MM.1S (cell line): ENCODE data around the gene ZMYND15.
A peak's percentile ranks its signal among the peaks of the same experiment; 100 is the strongest.
"Not testable (repeated sequence)": the region's sequence is repeated elsewhere in the genome, so short reads cannot be mapped to it uniquely, and the experiment has no call there.

Source experiments
- DNase-seq: peaks from one replicate; pipeline ENCODE4 v3.0.0-alpha.2; 2015
- H2AFZ ChIP-seq: fragments of 300-600 bp; sonication (generic); 2 replicates; pipeline ENCODE4 v1.6.0; 2016; ENCODE audit warnings: antibody characterized with exemption, low read length
- H3F3A ChIP-seq: fragments of 300-600 bp; sonication (generic); 2 replicates; pipeline ENCODE4 v1.6.1; 2016; ENCODE audit warnings: mild to moderate bottlenecking, antibody characterized with exemption, low read length, moderate library complexity, mixed read lengths; ENCODE audit not compliant: insufficient read depth
- H3K27ac ChIP-seq: fragments of 300-600 bp; sonication (generic); 2 replicates; pipeline ENCODE4 v1.5.1; 2016; ENCODE audit warnings: mild to moderate bottlenecking, low read length
- H3K27me3 ChIP-seq: fragments of 300-600 bp; sonication (generic); replicated peaks from 2 replicates; pipeline ENCODE4 v1.6.0; 2016; ENCODE audit warnings: low read length; ENCODE audit not compliant: insufficient read depth
- H3K36me3 ChIP-seq: fragments of 300-600 bp; sonication (generic); replicated peaks from 2 replicates; pipeline ENCODE4 v1.6.1; 2016; ENCODE audit warnings: mild to moderate bottlenecking, low read length, mixed read lengths; ENCODE audit not compliant: insufficient read depth
- H3K4me1 ChIP-seq: fragments of 300-600 bp; sonication (generic); 2 replicates; pipeline ENCODE4 v1.6.1; 2016; ENCODE audit warnings: low read length, mixed read lengths
- H3K4me2 ChIP-seq: fragments of 300-600 bp; sonication (generic); 2 replicates; pipeline ENCODE4 v1.6.0; 2016; ENCODE audit warnings: low read depth, low read length
- H3K4me3 ChIP-seq: fragments of 300-600 bp; sonication (generic); 2 replicates; pipeline ENCODE4 v1.5.1; 2016; ENCODE audit warnings: low read length, mixed read lengths
- H3K79me2 ChIP-seq: fragments of 300-600 bp; sonication (generic); 2 replicates; pipeline ENCODE4 v1.6.1; 2016; ENCODE audit warnings: mixed run types, low read length, mixed read lengths
- H3K9ac ChIP-seq: fragments of 300-600 bp; sonication (generic); 2 replicates; pipeline ENCODE4 v1.6.1; 2016; ENCODE audit warnings: low read length, mixed read lengths
- H3K9me2 ChIP-seq: fragments of 300-600 bp; sonication (generic); replicated peaks from 2 replicates; pipeline ENCODE4 v1.6.1; 2016; ENCODE audit warnings: mild to moderate bottlenecking, low read length, mixed read lengths; ENCODE audit not compliant: insufficient read depth
- H3K9me3 ChIP-seq: fragments of 300-600 bp; sonication (generic); replicated peaks from 2 replicates; pipeline ENCODE4 v1.6.1; 2016; ENCODE audit warnings: mild to moderate bottlenecking, low read length, mixed read lengths; ENCODE audit not compliant: insufficient read depth
- H4K20me1 ChIP-seq: fragments of 300-600 bp; sonication (generic); 2 replicates; pipeline ENCODE4 v1.6.1; 2016; ENCODE audit warnings: mild to moderate bottlenecking, low read length, moderate library complexity, mixed read lengths; ENCODE audit not compliant: insufficient read depth
- EZH2 ChIP-seq: fragments of 300-600 bp; sonication (generic); optimal IDR thresholded peaks from 2 replicates; pipeline ENCODE3; 2017; ENCODE audit warnings: low read depth, mild to moderate bottlenecking, antibody characterized with exemption, low read length, mixed read lengths
- EZH2phosphoT487 ChIP-seq: fragments of 300-600 bp; sonication (generic); IDR thresholded peaks from 2 replicates; pipeline ENCODE4 v1.6.1; 2018; ENCODE audit warnings: antibody characterized with exemption, low read length
- TF ChIP-seq, protein P1 (sequence below): fragments of 300-600 bp; sonication (generic); IDR thresholded peaks from 2 replicates; pipeline ENCODE4 v1.5.1; 2016; ENCODE audit warnings: antibody characterized with exemption, low read length, mixed read lengths

ZMYND15 gene

DNA sequence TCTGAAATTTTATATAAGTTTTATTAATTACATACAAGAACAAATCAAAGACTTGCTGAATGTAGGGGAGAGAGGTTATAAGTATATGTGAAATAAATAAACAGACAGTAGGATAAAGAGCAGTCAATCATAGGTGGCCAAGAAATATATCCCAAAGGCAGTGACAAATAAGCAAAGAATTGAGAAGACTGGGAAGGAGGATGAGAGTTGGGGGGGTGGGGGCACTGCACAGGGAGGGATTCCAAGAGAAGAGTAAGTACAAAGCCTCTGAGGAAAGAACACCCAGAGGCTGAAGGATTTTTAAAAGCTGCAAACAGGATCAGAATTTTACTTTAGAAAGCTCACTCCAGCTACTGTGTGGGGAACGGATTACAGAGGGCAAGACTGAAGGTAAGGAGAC, 38.5 kb upstream of the ZMYND15 start:
- Histone ChIP-seq H3K4me3 (no peak overlapping the region), H3K79me2 (peaks cover 78% of the 10 kb centered on the region), H3K4me2 (no peak overlapping the region)

DNA sequence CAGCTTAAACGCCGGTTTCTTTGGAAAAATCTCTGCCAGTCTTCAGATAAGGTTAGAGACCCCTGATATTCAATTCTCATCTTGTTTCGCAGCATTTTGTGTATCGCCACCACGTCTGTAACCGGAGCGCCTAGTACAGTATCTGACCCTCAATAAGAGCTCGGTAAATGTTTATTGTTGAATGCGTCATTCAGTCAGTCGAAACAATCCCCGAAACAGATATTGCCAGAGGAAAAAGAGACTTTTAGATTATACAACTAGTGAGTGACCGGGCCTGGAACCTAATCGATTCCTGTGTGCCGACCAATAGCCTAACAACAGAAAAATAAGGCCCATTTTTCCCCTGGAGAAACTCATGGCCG, 36.3 kb upstream of the ZMYND15 start:
- no peak for DNase-seq
- Histone ChIP-seq H2AFZ (peak overlapping the region; percentile 79), H3K9me3 (no peaks in the 10 kb centered on the region), H3K4me2 (peak overlapping the region; percentile 87), H3K4me3 (peak overlapping the region; percentile 88), H3K36me3 (no peaks in the 10 kb centered on the region), H3K9me2 (no peaks in the 10 kb centered on the region), H3K9ac (peak overlapping the region; percentile 84), H3F3A (peaks cover 4% of the 10 kb centered on the region), H3K79me2 (peaks cover 56% of the 10 kb centered on the region), H4K20me1 (no peaks in the 10 kb centered on the region), H3K27me3 (no peaks in the 10 kb centered on the region), H3K4me1 (peaks cover 8% of the 10 kb centered on the region; the same call in 1 of the 2 replicates), H3K27ac (no peak overlapping the region)
- TF ChIP-seq EZH2phosphoT487 = no peak
- TF ChIP-seq, protein P1, sequence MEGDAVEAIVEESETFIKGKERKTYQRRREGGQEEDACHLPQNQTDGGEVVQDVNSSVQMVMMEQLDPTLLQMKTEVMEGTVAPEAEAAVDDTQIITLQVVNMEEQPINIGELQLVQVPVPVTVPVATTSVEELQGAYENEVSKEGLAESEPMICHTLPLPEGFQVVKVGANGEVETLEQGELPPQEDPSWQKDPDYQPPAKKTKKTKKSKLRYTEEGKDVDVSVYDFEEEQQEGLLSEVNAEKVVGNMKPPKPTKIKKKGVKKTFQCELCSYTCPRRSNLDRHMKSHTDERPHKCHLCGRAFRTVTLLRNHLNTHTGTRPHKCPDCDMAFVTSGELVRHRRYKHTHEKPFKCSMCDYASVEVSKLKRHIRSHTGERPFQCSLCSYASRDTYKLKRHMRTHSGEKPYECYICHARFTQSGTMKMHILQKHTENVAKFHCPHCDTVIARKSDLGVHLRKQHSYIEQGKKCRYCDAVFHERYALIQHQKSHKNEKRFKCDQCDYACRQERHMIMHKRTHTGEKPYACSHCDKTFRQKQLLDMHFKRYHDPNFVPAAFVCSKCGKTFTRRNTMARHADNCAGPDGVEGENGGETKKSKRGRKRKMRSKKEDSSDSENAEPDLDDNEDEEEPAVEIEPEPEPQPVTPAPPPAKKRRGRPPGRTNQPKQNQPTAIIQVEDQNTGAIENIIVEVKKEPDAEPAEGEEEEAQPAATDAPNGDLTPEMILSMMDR = no peak
- TF ChIP-seq EZH2 = no peak

More for the DNA sequence above, 38.5 kb upstream of the ZMYND15 start:
- H2AFZ ChIP-seq = no peak overlapping the region
- H3K27me3 ChIP-seq = no peaks in the 10 kb centered on the region
- H4K20me1 ChIP-seq = no peaks in the 10 kb centered on the region
- peaks cover 8% of the 10 kb centered on the region; the same call in 1 of the 2 replicates for H3K4me1 ChIP-seq
- DNase-seq = no peak
- H3K9me2 ChIP-seq = no peaks in the 10 kb centered on the region
- H3F3A ChIP-seq = peaks cover 4% of the 10 kb centered on the region
- no peaks in the 10 kb centered on the region for H3K9me3 ChIP-seq
- TF ChIP-seq, protein P1 = no peak
- TF ChIP-seq EZH2 = no peak
- H3K9ac ChIP-seq = no peak overlapping the region
- no peak overlapping the region for H3K27ac ChIP-seq
- no peaks in the 10 kb centered on the region for H3K36me3 ChIP-seq

DNA sequence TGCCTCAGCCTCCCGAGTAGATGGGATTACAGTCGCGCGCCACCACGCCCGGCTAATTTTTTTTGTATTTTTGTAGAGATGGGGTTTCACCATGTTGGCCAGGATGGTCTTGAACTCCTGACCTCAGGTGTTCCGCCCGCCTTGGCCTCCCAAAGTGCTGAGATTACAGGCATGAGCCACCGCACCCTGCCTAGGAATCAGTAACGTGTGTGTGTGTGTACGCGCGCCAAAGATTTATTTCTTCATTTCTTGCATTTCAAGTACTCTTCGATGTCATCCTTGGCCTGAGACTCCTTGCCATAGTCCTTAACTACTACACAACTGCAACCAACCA, 35.1 kb upstream of the ZMYND15 start:
- not testable (repeated sequence) for H3K27me3 ChIP-seq, DNase-seq, H3K27ac ChIP-seq, H3K9me2 ChIP-seq, H3F3A ChIP-seq, H3K4me1 ChIP-seq, H3K9me3 ChIP-seq, H3K36me3 ChIP-seq, H4K20me1 ChIP-seq
- Histone ChIP-seq H3K4me2 (peak overlapping the region; percentile 87; the same call in 1 of the 2 replicates), H2AFZ (peak overlapping the region; percentile 79; the same call in 1 of the 2 replicates), H3K4me3 (peak overlapping the region; percentile 88), H3K9ac (peak overlapping the region; percentile 84; the same call in 1 of the 2 replicates), H3K79me2 (peaks cover 46% of the 10 kb centered on the region)

DNA sequence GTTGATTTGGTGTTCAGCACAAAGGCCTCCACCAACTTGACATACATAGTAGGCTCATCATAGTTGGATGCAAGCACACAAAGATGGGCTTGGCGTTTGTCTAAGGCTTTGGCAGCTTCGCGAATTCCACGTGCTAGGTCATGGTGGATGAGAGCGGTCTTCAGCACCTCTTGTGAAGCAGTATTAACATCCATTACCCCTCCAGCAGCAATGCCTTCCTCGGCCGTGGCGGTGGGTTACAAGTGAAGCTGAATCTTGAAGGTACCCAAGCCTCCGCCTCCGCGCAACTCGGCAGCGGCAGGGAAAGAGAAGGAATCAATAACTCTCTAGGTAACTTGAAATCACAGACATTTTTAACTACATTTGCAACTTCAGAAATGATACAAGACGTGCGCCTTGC, 34.6 kb upstream of the ZMYND15 start:
- no peak overlapping the region for H3K4me2 ChIP-seq
- peaks cover 8% of the 10 kb centered on the region; the same call in 1 of the 2 replicates for H3K4me1 ChIP-seq
- H3K36me3 ChIP-seq = no peaks in the 10 kb centered on the region
- peak overlapping the region; percentile 88; the same call in 1 of the 2 replicates for H3K4me3 ChIP-seq
- no peaks in the 10 kb centered on the region for H3K9me3 ChIP-seq
- no peak for DNase-seq
- no peak for TF ChIP-seq EZH2
- TF ChIP-seq EZH2phosphoT487 = no peak
- TF ChIP-seq, protein P1 = no peak
- H3F3A ChIP-seq = peaks cover 8% of the 10 kb centered on the region
- no peak overlapping the region for H2AFZ ChIP-seq
- H3K27me3 ChIP-seq = no peaks in the 10 kb centered on the region
- H3K9me2 ChIP-seq = no peaks in the 10 kb centered on the region
- no peaks in the 10 kb centered on the region for H4K20me1 ChIP-seq
- H3K27ac ChIP-seq = no peak overlapping the region
- peaks cover 43% of the 10 kb centered on the region for H3K79me2 ChIP-seq
- H3K9ac ChIP-seq = no peak overlapping the region
